K562 (cell line): Measurements from ENCODE around the gene TRAF1. TPM values are rescaled to one million over a fixed set of nuclear protein-coding genes. Genes with fewer than 3 reads are reported as not detected.
A peak's percentile ranks its signal among the peaks of the same experiment; 100 is the strongest.

Experiments used
- AFF1 ChIP-seq, 2 experiments: fragments of 450-650 bp; IDR thresholded peaks; 2 replicates each; pipeline ENCODE4 v1.6.1; 2018; ENCODE audit warnings: mild to moderate bottlenecking in 2 of 2, low read depth in 1 of 2; ENCODE audit not compliant: partially characterized antibody in 2 of 2
- ARID1B ChIP-seq: fragments of 450-650 bp; IDR thresholded peaks from 2 replicates; pipeline ENCODE4 v1.6.1; 2016; ENCODE audit warnings: antibody characterized with exemption, mild to moderate bottlenecking, inconsistent platforms
- CXXC5 ChIP-seq: fragments of 250-450 bp; sonication (Bioruptor Pico); IDR thresholded peaks from 2 replicates; pipeline ENCODE4 v1.8.0; 2022; ENCODE audit warnings: inconsistent platforms, mild to moderate bottlenecking, moderate library complexity
- DLX4 ChIP-seq: fragments of 250-450 bp; sonication (Bioruptor Pico); IDR thresholded peaks from 2 replicates; pipeline ENCODE4 v1.6.1; 2021; ENCODE audit warnings: mild to moderate bottlenecking
- FOXK1 ChIP-seq: sonication (generic); formaldehyde crosslinking; IDR thresholded peaks from 2 replicates; pipeline ENCODE4 v1.8.0; 2022; ENCODE audit warnings: missing genetic modification reagents, mild to moderate bottlenecking, borderline replicate concordance
- L3MBTL2 ChIP-seq: fragments of 450-650 bp; IDR thresholded peaks from 2 replicates; pipeline ENCODE4 v1.6.1; 2016; ENCODE audit warnings: mild to moderate bottlenecking, moderate library complexity
- MCM7 ChIP-seq, 2 experiments: fragments of 450-650 bp; IDR thresholded peaks; 2 replicates each; pipeline ENCODE4 v1.6.1; 2016 to 2018
- MIER1 ChIP-seq: fragments of 450-650 bp; IDR thresholded peaks from 2 replicates; pipeline ENCODE4 v1.6.1; 2016; ENCODE audit warnings: antibody characterized with exemption, mild to moderate bottlenecking, low read depth
- NR0B1 ChIP-seq: fragments of 450-650 bp; IDR thresholded peaks from one replicate; pipeline ENCODE4 v1.6.1; 2018; ENCODE audit warnings: mild to moderate bottlenecking, moderate library complexity; ENCODE audit not compliant: partially characterized antibody
- PATZ1 ChIP-seq: fragments of 250-450 bp; sonication (Bioruptor Pico); IDR thresholded peaks from 2 replicates; pipeline ENCODE4 v1.5.0; 2020; ENCODE audit warnings: mild to moderate bottlenecking, borderline replicate concordance
- POLR2AphosphoS5 ChIP-seq: IDR thresholded peaks from 2 replicates; pipeline ENCODE4 v1.6.1; 2011; ENCODE audit warnings: mild to moderate bottlenecking, low read depth, low read length, moderate library complexity; ENCODE audit not compliant: control insufficient read depth, insufficient read depth
- PYGO2 ChIP-seq: fragments of 450-650 bp; IDR thresholded peaks from 2 replicates; pipeline ENCODE4 v1.6.1; 2016; ENCODE audit warnings: mild to moderate bottlenecking, missing genetic modification characterization, moderate library complexity, missing compliant biosample characterization
- SNAPC5 ChIP-seq: fragments of 250-450 bp; sonication (Bioruptor Pico); IDR thresholded peaks from 2 replicates; pipeline ENCODE4 v1.8.0; 2021; ENCODE audit warnings: moderate library complexity, mild to moderate bottlenecking, inconsistent platforms
- SRF ChIP-seq, 2 experiments: fragments of 250-450, 450-650 bp in 1 of 2; sonication (Bioruptor Pico) in 1 of 2; sonication (generic) in 1 of 2; formaldehyde crosslinking; IDR thresholded peaks; 2 replicates each; pipeline versions ENCODE4 v1.5.0 to v1.5.1; 2020 to 2022; ENCODE audit warnings: mild to moderate bottlenecking in 1 of 2, missing genetic modification reagents in 1 of 2
- TFAP4 ChIP-seq: sonication (generic); formaldehyde crosslinking; IDR thresholded peaks from 2 replicates; pipeline ENCODE4 v1.8.0; 2022; ENCODE audit warnings: missing genetic modification reagents, mild to moderate bottlenecking, moderate library complexity, borderline replicate concordance
- TGIF2 ChIP-seq: sonication (generic); formaldehyde crosslinking; IDR thresholded peaks from 2 replicates; pipeline ENCODE4 v1.8.1; 2022; ENCODE audit warnings: mild to moderate bottlenecking, missing genetic modification reagents, moderate library complexity
- ZNF436 ChIP-seq: fragments of 250-450, 450-650 bp; sonication (Bioruptor Pico); formaldehyde crosslinking; IDR thresholded peaks from 2 replicates; pipeline ENCODE4 v1.7.0; 2020; ENCODE audit warnings: mild to moderate bottlenecking
- ZNF511 ChIP-seq: sonication (generic); formaldehyde crosslinking; IDR thresholded peaks from 2 replicates; pipeline ENCODE4 v1.8.0; 2022; ENCODE audit warnings: mild to moderate bottlenecking, missing genetic modification reagents
- ZNF57 ChIP-seq: fragments of 450-650 bp; formaldehyde crosslinking; IDR thresholded peaks from 2 replicates; pipeline ENCODE4 v1.4.0; 2020; ENCODE audit warnings: mild to moderate bottlenecking, moderate library complexity
- polyA plus RNA-seq, 8 experiments: library from polyadenylated mRNA; depleted of rRNA in 4 of 8; stranded (reverse) in 5 of 8; unstranded in 3 of 8; fragments of >200 nt; fragmentation: Nextera tagmentation in 2 of 8; fragmentation: Illumina TruSeq in 1 of 8; extraction: Ambion mirVana in 2 of 8; extraction: Trizol in 1 of 8; gene quantifications; 2 replicates each; pipeline versions ENCODE4 v1.2.1 to v1.2.3, GENCODE V29; 2011 to 2014; ENCODE audit warnings: inconsistent platforms in 1 of 8, missing spikeins in 1 of 8
- total RNA-seq, 7 experiments: library from RNA; depleted of rRNA in 6 of 7; stranded (reverse); fragments of >200 nt in 6 of 7; fragmentation: Illumina TruSeq in 2 of 7; extraction: Trizol in 2 of 7; gene quantifications; 2 replicates each; pipeline versions ENCODE4 v1.2.1 to v1.2.3, GENCODE V29; 2011 to 2021; ENCODE audit warnings: low replicate concordance in 1 of 7

The TRAF1 gene
- total and polyA plus RNA-seq, 9 of the 15 experiments (the other 6 are each of a cell fraction or from before 2014, with no cell fraction given): 0.01 to 1.1 (median 0.04) TPM; not detected in 2

- peak; percentile 69 for TF ChIP-seq ARID1B
- TF ChIP-seq TFAP4 (CRISPR knock-in tag): no peak
- TF ChIP-seq DLX4 (CRISPR knock-in tag): no peak
- no peak for TF ChIP-seq AFF1 (IDR thresholded peaks at IDR 0.05; ENCODE audit: low read depth in 1 of 2, partially characterized antibody in 2 of 2)
- TF ChIP-seq L3MBTL2: peak; percentile 69
- TF ChIP-seq NR0B1: no peak
- no peak for TF ChIP-seq FOXK1
- TF ChIP-seq MCM7 (IDR thresholded peaks at IDR 0.05): no peak
- TF ChIP-seq SRF (CRISPR knock-in tag; IDR thresholded peaks at IDR 0.05): no peak
- no peak for TF ChIP-seq ZNF511 (CRISPR knock-in tag)
- peak; percentile 31 for TF ChIP-seq CXXC5
- TF ChIP-seq PATZ1: no peak
- TF ChIP-seq ZNF57 (CRISPR knock-in tag): no peak
- TF ChIP-seq PYGO2 (tag): no peak
- TF ChIP-seq MIER1: no peak
- TF ChIP-seq ZNF436 (CRISPR knock-in tag): no peak
- TF ChIP-seq TGIF2 (CRISPR knock-in tag): no peak
- 0 out of 2 replicates have a peak, but pooled peaks have one; percentile 32 for TF ChIP-seq POLR2AphosphoS5
- no peak for TF ChIP-seq SNAPC5
Measured at GRCh38 chr9:120935383-120935857, 8.8 kb upstream of the TRAF1 start (continued).
